Activated CD8-positive, alpha-beta memory T cell treated with anti-CD3 and anti-CD28 coated beads, Interleukin-2, amount 50 U/mL, for 24 hours (primary cell): ENCODE data around the gene SLU7.

Experiments
- DNase-seq: peaks from one replicate; pipeline ENCODE4 v3.0.0-alpha.2; 2020; ENCODE audit errors: extremely low read depth

The SLU7 gene

GRCh38 chr5:160419458-160420330, 813 bp upstream of the SLU7 start:
- no peak for DNase-seq

GRCh38 chr5:160399402-160400353, 19.2 kb downstream of the SLU7 start, which contains the start of gene FAM200C:
TSS of gene FAM200C (minus strand) at chr5:160400054. CDS start at chr5:160395490, 4,564 bp downstream.
- DNase-seq = peak; percentile 37

- DNase-seq = no peak
Measured at GRCh38 chr5:160398806-160399205, 20.1 kb downstream of the SLU7 start.

DNA sequence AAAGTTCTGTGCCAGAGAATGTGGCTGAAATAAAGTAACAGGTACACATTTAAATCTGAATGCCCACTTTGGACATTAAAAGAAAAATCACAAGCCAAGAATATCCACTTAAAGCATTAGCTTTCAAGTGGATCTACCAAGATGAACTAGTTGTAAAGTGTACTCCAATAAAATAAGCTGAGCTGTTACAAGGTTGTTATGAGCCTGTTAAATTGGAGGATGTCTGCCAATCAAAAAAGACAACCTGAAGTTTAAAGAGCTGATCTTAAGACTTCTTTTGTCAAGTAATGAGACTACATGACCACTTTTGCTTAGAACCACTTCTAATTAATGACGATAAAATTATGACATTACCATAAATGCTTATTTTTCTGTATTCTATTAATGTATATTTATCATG, 21.4 kb downstream of the SLU7 start:
- no peak for DNase-seq

DNA sequence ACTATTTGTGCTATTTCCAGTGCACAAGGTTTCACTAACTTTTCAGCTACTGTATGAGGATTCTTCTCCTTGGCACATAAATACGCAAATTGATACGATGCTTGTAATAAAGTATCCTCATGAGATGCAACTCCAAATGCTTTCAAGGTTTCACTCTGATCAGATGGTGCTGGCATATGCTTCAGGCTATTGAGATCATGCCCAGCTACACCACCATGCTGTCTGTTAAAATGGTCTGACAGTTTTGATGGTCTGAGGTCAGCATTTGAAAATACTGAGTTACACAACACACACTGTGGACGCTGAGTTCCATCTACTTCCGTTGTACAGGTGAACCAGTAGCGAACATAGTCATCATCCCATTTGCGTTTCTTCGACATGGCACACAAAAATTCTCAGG, 23.8 kb downstream of the SLU7 start:
- DNase-seq = no peak

GRCh38 chr5:160390787-160391696, 27.8 kb downstream of the SLU7 start:
- DNase-seq = no peak

GRCh38 chr5:160387445-160387844, 31.4 kb downstream of the SLU7 start:
- DNase-seq = no peak

- no peak for DNase-seq
Measured at GRCh38 chr5:160385496-160385895, 33.4 kb downstream of the SLU7 start.

DNA sequence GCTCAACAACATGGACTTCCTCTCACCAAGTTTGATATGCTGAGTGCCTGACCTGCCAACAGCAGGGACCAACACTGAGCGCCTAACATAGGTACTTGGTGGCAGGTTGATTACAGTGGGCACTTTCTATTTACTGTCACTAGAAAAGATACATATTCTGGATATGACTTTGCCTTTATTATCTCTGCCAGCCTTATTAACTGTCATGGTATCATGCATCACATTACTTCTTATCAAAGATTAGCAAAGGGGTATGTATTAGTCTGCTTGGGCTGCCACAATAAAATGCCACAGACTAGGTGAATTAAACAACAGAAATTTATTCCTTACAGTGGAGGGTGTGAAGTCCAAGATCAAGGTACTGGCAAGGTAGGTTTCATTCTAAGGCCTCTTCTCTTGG, 34.2 kb downstream of the SLU7 start:
- no peak for DNase-seq

DNA sequence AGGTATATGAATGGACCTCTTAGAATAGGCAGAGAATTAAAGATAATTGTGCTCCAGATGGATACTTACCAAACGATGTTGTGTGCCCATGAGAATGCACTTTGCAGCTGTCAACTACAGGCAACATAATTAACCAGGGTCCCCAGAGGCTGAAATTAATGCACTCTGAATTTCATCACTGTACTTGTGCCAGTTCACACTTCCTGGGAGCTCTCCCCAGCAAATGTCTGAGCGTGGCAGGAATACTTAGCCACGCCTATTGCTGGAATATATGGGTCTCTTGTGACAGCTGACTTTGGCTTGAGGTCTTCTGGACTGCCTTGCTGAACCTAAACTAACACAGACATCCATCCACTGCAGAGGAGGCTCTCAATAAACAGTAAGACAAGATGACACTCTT, 36.5 kb downstream of the SLU7 start:
- DNase-seq = no peak

DNA sequence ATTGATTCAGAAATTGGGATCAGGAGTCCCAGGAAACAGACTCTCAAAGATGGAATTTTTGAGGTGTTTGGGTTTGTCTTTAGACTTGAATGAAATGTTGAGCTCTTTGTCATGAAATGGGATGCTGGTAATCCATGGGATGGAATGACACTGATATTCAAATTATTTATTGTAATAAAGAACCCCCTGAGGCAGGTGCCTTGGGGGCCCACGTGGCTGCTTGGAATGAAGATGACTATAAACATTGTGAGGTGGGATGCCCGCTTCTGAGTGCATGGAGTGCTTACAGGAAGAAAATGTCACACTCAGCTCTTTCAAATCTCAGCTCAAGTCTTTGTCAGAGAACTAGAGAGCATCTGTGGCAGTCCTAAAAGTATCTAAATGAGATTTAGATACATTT, 38.8 kb downstream of the SLU7 start:
- DNase-seq = no peak

DNA sequence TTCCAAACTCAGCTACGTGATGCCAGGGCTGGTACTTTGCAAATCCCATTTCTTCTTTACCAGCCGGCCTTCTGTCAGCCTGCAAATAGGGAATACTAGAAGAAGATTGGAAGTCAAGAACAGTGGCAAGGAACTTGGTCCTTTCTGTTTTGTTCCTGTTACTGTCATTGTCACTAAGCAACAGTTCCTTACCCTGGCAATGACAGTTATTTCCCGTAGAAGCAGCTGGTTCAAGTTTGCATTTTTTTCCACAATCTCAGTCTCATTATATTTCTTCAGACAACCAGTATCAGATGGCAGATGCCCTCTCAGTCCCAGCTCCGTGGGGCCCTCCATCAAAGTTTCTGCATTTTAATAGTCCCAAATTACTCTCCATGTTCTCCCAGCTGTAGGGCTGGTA, 39.4 kb downstream of the SLU7 start:
- no peak for DNase-seq

DNA sequence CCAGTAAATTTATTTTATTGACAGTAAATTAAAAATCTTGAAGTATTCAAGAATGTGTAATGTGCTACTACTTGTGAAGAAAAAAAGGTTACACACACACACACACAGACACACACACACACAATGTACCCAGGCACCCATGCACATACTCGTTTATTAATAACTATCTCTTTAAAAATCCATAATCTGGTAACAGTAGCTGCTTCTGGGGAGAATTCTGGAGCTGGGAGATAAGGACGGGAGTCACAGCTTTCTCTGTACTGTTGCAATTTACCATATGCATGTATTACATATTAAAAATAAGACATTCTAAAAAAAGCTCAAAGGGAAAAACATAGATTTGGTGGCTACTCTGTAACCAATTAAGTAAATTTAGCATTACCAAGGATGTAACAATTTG, 40.6 kb downstream of the SLU7 start:
- no peak for DNase-seq

GRCh38 chr5:160377651-160378050, 41.2 kb downstream of the SLU7 start:
- no peak for DNase-seq

DNA sequence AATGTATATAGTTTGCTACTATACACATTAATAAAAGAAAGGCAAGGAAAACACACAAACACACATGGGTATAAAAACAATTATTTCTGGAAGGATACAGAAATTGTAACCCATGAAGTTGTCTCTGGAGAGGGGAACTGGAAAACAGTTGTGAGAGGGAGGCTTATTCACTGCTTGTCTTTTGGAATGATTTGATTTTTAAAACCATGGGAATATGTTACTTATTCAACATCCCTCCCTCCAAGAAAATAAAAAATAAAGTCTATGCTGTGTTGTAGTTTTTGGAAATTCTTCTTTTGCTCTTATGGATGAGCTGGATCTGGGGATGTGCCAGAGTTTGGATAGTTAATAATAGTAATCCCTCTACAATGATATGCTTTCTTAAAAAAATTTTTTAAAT, 42.5 kb downstream of the SLU7 start:
- DNase-seq = no peak

DNA sequence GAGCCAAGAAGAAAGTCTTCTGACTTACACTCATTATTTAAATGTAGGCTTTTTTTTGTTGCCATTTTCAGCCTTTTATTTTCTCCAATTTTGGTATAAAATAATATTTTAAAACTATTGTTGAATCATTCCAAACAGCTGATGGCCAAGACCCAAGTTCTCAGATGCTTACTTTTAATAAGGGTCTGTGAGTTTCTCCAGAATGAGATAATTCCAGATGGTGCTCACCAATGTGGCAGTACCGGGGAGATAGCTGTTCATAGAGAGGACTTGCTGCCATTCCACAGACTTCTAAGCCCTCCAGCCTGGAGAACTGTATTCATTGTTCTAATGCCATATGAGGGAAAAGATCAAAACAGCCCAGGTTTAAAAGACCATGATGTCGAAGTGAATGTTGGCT, 43.2 kb downstream of the SLU7 start:
- no peak for DNase-seq

DNA sequence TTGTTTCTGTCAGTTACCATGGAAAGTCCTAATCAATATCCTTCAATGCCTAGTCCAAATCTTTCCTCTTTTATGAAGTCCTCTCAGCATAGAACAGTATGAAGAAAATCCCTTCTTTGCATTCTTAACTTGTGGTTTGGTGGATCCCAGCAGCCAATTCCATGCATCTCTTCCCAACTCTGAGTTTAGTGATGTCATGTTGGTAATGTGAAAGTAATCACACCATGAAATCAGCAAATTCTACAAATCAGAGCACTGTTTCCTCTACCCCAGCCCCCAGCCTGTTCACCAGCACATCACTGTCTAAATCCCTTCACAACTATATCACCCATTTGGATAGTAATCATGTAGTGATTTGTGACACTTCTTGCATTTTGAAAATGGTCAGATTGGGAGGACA, 43.7 kb downstream of the SLU7 start:
- no peak for DNase-seq

GRCh38 chr5:160371294-160371693, 47.6 kb downstream of the SLU7 start:
- DNase-seq = no peak

DNA sequence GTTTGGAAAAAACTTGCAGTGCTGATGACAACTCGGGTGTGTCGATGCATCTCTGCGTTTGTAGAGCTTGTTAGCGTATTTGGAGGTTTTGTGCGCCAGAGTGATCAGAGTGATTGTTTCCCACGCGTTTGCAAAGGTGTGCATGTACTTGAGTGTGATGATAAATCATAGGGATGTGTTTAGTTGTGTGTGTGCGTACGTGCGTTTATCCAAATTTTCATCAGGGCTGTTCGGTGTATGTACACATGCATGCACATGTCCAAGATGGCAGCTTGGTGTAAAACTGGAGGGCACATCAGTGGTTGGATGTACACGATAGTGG, 48.2 kb downstream of the SLU7 start:
- DNase-seq = no peak

- no peak for DNase-seq
Measured at GRCh38 chr5:160369990-160370712, 48.7 kb downstream of the SLU7 start, which contains the start of gene C1QTNF2. TSS of gene C1QTNF2 (minus strand) at chr5:160370626. CDS start at chr5:160355011, 15,615 bp downstream.

DNA sequence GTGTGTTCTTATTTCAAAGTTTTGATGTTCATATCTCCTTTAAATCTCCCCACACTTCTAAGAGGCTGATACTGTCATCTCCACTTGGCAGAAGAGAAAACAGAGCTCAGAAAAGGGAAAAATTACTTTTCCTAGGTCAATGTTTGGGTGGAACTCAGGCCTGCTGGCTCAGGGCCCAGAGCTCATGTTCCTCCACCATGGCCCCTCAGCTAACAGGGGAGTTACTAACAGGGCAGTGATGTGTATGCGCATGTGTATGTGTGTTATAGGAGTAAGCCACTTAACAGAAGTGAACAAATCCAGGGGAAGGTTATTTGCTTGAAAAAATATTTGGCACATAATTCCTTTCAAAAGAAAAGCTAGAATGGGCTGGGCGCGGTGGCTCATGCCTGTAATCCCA, 51.0 kb downstream of the SLU7 start:
- no peak for DNase-seq
